Measurements from ENCODE around the gene TLL2.

- no peak for TF ChIP-seq CTCF (IDR thresholded peaks at IDR 0.05)
- no peak for TF ChIP-seq POLR2A (IDR thresholded peaks at IDR 0.05)
Observed at GRCh38 chr10:96450529-96451207, 63.1 kb downstream of the TLL2 start.
